Measurements from ENCODE around the gene WWOX.

Gene WWOX

DNA sequence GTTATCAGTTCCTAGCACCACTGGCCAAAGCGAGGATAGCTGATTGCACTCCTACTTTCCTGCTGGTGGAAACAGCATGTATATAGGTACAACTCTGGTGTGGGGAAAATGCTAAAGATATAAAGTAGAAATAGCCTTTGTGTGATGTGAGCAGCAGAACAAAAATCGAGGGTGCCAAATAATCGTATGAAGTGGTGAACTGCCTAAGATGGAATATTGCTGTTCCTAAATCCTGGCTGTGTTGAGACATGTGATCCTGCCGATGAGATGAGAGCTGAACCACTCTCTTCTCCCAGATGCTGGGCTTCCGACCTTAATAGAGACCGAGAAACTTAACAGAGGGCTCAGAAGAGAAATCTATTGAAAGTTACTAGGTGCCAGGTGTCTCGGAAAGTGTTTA lies 117.8 kb downstream of the WWOX start:
- DNase-seq (ENCODE audit: insufficient read length, low spot score) (no peak), FAIRE-seq (no peak)

- no peak for DNase-seq (ENCODE audit: insufficient read length, low spot score)
- no peak for FAIRE-seq
Measured at GRCh38 chr16:78218279-78218678, 118.8 kb downstream of the WWOX start.

DNA sequence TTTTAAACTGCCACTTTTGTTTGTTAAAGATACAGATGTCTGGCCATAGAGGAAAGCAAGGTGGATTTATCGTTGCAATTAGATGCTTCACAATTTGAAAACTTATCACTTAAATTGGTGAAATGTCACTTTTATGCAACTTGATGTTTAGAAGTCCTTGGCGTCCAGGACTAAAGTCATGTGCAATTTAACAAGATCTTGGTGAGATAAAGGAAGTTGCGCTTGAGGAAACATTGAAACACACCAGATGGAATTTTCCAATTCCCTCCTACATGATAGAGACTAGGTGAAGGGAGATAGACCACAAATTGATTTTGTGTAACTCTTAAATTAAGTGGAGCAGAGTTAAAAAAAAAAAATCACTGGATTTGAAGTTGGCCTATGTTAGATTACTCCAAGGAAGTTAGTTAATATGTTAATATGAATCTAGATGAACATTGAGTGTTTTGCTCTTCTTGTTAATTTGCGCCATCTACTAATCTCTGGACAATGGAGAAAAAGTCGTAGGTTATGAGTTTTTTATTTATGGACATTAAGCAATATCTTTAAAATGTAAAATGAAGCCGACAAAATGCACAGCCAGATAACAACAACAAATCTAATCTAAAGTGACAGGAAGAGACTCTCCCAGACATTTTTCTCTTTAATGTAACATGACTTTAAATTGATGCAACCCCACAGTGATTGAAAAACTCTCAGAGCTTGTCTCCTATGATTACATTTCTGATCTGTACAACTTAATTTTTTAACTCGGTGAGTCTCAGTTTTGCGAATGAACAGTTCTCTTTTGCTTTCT lies 119.6 kb downstream of the WWOX start:
- FAIRE-seq (no peak), DNase-seq (ENCODE audit: insufficient read length, low spot score) (no peak)

DNA sequence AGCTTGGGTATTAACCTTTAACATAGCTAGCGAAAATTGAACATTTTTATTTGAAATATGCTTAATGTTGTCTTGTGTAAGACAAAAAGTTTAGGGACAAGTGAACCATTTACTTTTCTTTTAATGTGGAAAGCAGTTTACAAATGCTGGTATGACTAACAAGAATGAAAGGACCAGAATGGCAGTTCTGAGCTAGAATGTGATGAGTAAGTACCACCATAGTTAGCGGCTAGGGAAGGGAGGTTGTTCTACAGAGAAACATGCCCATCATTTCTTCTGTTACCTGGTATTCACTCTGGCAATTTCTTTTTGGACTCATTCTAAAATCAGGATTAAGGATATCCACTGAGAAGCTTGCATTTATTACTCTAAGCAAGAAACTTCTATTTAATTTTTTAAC lies 121.1 kb downstream of the WWOX start:
- no peak for DNase-seq (ENCODE audit: insufficient read length, low spot score)
- FAIRE-seq = no peak

DNA sequence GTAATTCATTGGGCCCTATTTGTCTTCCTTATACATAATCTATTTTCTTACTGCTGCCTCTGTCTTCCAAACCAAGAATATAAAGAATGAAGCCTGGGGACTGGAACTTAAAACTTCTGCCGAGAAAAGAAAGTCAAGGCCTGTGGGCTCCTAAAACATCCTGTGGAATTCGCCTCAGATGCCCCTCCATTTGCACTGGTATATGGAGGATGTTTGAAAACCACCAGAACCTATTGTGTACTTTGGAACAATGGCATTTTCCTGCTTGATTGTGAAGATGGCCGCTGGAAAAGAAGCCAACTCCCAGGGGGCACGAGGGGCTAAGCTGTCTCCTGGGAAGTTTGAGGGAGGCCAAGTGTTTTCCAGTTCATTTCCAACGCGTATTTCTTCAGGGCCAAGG lies 122.4 kb downstream of the WWOX start:
- DNase-seq (ENCODE audit: insufficient read length, low spot score) (no peak), FAIRE-seq (no peak)

GRCh38 chr16:78224342-78224741 lies 124.9 kb downstream of the WWOX start:
- DNase-seq (ENCODE audit: insufficient read length, low spot score) (no peak), FAIRE-seq (no peak)

- DNase-seq (ENCODE audit: insufficient read length, low spot score) = no peak
- no peak for FAIRE-seq
Measured at GRCh38 chr16:78225919-78226318, 126.5 kb downstream of the WWOX start.

DNA sequence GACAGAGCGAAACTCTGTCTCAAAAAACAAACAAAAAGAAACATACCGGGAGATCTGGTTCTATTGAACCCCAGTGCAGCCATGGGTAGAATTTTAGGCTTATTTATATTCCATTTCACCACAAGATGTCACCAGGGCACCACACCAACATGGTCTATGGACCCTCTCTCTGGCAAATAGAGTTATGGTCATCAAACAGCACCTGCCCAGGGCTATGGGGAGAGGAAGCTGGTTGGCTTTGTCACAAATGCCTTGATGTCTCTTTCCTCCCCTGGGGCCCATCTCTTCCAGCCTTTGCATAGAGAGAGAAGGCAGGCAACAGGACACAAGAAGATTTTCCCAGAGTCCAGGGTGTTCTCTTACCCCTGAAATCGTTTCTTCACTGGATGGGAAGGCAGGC lies 128.4 kb downstream of the WWOX start:
- FAIRE-seq (no peak), DNase-seq (ENCODE audit: insufficient read length, low spot score) (no peak)

GRCh38 chr16:78228704-78229103 lies 129.2 kb downstream of the WWOX start:
- no peak for FAIRE-seq

DNA sequence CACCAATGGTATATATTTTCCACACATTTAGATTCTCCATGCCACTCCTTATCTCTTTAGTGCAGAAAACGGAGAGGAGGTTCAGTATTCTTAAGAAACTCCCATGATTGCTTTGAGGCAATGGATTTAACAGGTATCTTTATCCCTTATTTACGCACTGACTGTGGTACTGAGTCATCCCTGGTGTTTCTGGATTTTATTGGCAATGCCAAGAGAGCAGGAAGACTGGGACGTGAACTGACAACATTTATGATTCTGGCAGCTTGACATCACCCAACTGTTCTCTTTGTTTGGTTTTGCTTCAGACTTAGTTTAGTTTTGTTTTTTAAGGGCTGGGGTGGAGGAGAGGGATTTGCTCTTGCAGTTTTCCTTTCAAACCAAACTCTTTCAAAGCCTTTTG lies 131.4 kb downstream of the WWOX start:
- FAIRE-seq (no peak), DNase-seq (ENCODE audit: insufficient read length, low spot score) (no peak)

More at GRCh38 chr16:78228704-78229103, 129.2 kb downstream of the WWOX start:
- DNase-seq (ENCODE audit: insufficient read length, low spot score) = no peak

DNA sequence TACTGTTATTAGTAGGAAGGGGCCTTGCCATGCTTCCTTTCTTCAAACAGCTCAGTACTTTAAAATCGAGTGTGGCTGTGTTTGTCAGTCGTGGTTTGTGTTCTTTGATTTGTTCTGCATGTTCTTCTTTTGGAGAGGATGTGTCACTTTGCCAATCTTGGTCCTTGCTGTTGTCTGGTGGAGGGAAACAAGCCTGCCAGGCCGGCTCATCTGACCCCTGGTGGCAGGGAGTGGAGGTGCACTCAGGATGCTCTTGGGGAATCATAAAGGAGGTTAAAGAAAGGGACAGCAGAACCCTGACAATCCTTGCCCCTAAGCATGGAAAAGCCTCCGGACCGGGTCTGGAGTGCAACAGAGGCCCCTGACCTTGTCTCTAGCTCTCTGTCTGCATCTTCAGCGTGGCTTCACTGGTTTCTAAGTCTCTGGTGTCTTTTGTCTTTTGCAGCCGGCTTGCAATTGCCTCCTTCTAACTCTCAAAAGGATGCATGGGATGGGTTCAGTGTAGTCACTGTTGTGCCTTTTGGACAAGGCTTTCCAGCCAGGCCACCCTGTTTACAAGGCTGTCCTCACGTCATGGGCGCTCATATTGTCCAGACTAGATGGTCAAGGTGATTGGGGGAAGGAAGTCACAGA lies 135.8 kb downstream of the WWOX start:
- peak; percentile 33 for FAIRE-seq
- DNase-seq (ENCODE audit: insufficient read length, low spot score) = peak; percentile 24

- FAIRE-seq = no peak
- DNase-seq (ENCODE audit: insufficient read length, low spot score) = no peak
Measured at GRCh38 chr16:78235876-78236275, 136.4 kb downstream of the WWOX start.

DNA sequence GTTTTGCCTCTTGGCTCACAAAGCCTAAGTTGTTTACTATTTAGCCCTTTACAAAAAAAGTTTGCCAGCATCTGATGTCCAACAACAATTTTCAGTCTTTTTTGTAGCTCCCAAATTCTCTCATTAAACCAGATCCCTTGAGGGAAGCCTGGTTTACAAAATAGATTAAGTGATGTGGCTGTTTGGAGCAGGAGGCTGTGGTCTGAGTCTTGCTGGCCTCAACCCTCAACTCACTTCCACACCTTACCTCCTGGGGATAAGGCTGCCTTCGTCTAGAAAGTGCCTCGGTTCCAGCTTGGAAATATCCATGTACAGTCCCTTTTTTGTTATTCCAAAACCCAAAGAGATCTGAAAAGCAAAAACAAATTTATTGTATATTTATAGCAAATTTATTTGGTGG lies 138.4 kb downstream of the WWOX start:
- DNase-seq (ENCODE audit: insufficient read length, low spot score) = no peak

DNA sequence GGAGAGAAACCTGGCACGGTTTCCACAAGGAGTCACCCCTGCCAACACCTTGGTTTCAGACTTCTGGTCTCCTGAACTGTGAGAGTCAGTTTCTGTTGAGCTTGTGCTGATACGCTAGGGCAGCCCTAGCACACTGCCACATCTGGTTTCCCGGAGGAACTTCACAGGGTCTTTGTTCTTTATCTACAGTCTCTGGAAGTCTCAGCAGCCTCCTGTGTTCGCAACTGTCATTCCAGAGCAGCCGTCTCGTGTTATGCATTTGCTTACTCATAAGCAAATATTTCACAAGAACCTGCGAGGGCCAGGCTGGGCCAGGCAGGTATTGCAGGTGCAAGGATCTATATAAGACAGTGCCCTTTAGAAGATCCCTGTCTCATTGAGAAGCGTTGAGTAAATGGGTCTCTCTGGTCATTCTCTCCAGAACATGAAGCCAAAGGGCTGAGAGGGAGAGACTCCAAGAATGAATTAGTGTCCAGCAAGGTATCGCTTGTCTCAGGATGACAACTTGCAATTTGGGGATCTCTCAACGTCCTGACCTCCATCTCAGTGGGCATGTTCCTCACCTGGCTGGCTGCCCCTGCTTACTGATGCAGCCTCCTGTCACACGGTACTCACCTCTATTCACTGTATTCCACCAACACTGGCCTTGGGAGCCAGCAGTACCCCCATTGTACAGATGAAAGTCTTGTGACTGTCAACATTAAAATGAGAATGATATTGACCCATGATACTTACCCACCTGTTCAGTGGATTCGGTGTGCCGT lies 141.2 kb downstream of the WWOX start:
- FAIRE-seq = no peak
- no peak for DNase-seq (ENCODE audit: insufficient read length, low spot score)

More for the DNA sequence above, 138.4 kb downstream of the WWOX start:
- FAIRE-seq = no peak

GRCh38 chr16:78242239-78242630 lies 142.8 kb downstream of the WWOX start:
- no peak for DNase-seq (ENCODE audit: insufficient read length, low spot score)
- FAIRE-seq = no peak

- DNase-seq (ENCODE audit: insufficient read length, low spot score) (no peak), FAIRE-seq (no peak)
Measured at GRCh38 chr16:78244131-78244895, 144.9 kb downstream of the WWOX start.

- FAIRE-seq (no peak), DNase-seq (ENCODE audit: insufficient read length, low spot score) (no peak)
Measured at GRCh38 chr16:78246559-78246958, 147.1 kb downstream of the WWOX start.

DNA sequence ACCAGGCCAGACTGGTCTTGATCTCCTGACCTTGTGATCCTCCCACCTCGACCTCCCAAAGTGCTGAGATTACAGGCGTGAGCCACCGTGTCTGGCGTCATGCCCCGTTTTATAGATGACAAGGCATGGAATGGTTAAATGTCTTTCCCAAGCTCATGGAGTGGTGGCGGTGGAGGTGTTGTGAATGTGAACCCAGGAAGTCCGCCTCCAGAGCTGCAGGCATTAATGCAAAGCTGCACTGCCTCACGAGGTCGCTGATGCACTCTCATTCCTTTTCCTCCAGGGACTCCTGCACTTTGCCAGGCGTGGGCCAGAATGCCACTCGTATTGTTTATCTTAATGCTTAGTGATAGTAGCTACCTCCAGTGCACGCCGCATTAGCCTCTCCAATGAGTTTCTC lies 149.6 kb downstream of the WWOX start:
- DNase-seq (ENCODE audit: insufficient read length, low spot score) (no peak), FAIRE-seq (no peak)

GRCh38 chr16:78249832-78250231 lies 150.4 kb downstream of the WWOX start:
- FAIRE-seq = no peak

DNA sequence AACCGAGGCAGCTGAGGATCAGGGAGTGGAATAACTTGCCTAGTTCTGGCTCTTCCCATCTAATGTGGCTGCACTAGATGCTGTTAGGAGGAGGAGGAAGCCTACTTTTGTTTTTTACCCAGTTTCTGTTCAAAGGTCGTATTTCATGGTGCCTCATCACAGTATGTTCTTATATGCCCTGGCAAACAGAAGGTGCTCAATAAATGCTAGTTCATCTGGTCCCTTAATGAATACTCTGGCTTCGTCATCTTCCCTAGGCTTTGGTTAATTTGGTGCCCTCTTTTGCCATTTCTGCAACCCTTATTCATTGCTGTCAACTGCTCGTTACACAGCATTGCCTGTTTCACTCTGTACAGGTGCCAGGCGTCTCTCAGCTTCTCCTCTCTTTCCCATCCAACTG lies 151.7 kb downstream of the WWOX start:
- no peak for FAIRE-seq
- no peak for DNase-seq (ENCODE audit: insufficient read length, low spot score)

More at GRCh38 chr16:78249832-78250231, 150.4 kb downstream of the WWOX start:
- no peak for DNase-seq (ENCODE audit: insufficient read length, low spot score)

- DNase-seq (ENCODE audit: insufficient read length, low spot score) (no peak), FAIRE-seq (no peak)
Measured at GRCh38 chr16:78252757-78253156, 153.3 kb downstream of the WWOX start.

Measured in HTR-8/SVneo (cell line).